OCI-LY1 (cell line): Measurements from ENCODE around the gene PDE4D.

Experiments
- H2AFZ ChIP-seq: fragments of 200-600 bp; sonication (generic), shearing (Covaris generic); 2 replicates; pipeline ENCODE4 v1.6.0; 2014; ENCODE audit warnings: antibody characterized with exemption, mild to moderate bottlenecking, low read length
- H3F3A ChIP-seq: fragments of 200-600 bp; sonication (generic), shearing (Covaris generic); 2 replicates; pipeline ENCODE4 v1.6.0; 2014; ENCODE audit warnings: mild to moderate bottlenecking, antibody characterized with exemption, low read length, moderate library complexity; ENCODE audit not compliant: insufficient read depth
- H3K27ac ChIP-seq: fragments of 200-600 bp; sonication (generic); 2 replicates; pipeline ENCODE4 v1.5.1; 2014; ENCODE audit warnings: low read length, mixed run types, mild to moderate bottlenecking, low read depth; ENCODE audit not compliant: poor library complexity, severe bottlenecking
- H3K27me3 ChIP-seq: fragments of 200-600 bp; sonication (generic); 2 replicates; pipeline ENCODE4 v1.6.0; 2014; ENCODE audit warnings: antibody characterized with exemption, mild to moderate bottlenecking, low read length, moderate library complexity; ENCODE audit not compliant: insufficient read depth
- H3K36me3 ChIP-seq: fragments of 200-600 bp; sonication (generic); 2 replicates; pipeline ENCODE4 v1.6.1; 2014; ENCODE audit warnings: mild to moderate bottlenecking, antibody characterized with exemption, low read length, moderate library complexity, mixed read lengths; ENCODE audit not compliant: insufficient read depth
- H3K4me1 ChIP-seq: fragments of 200-600 bp; sonication (generic); 2 replicates; pipeline ENCODE4 v1.5.1; 2014; ENCODE audit warnings: mild to moderate bottlenecking, low read length, moderate library complexity; ENCODE audit not compliant: insufficient read depth, severe bottlenecking
- H3K4me2 ChIP-seq: fragments of 200-600 bp; sonication (generic), shearing (Covaris generic); 2 replicates; pipeline ENCODE4 v1.6.1; 2014; ENCODE audit warnings: low read length
- H3K4me3 ChIP-seq: fragments of 200-600 bp; sonication (generic); 2 replicates; pipeline ENCODE4 v1.5.1; 2014; ENCODE audit warnings: low read length, low read depth, mild to moderate bottlenecking, mixed read lengths; ENCODE audit not compliant: poor library complexity, severe bottlenecking
- H3K79me2 ChIP-seq: fragments of 200-600 bp; shearing (Covaris generic); 2 replicates; pipeline ENCODE4 v1.6.1; 2016; ENCODE audit warnings: mixed run types, low read length, mixed read lengths; ENCODE audit not compliant: insufficient read depth
- H3K9ac ChIP-seq: fragments of 200-600 bp; sonication (generic), shearing (Covaris generic); 2 replicates; pipeline ENCODE4 v1.6.1; 2014; ENCODE audit warnings: mild to moderate bottlenecking, low read length, mixed read lengths
- H3K9me2 ChIP-seq: fragments of 200-600 bp; sonication (generic), shearing (Covaris generic); 2 replicates; pipeline ENCODE4 v1.6.1; 2014; ENCODE audit warnings: low read depth, mild to moderate bottlenecking, low read length, mixed read lengths
- H3K9me3 ChIP-seq: fragments of 200-600 bp; shearing (Covaris generic); 2 replicates; pipeline ENCODE4 v1.6.1; 2014; ENCODE audit warnings: low read length, mixed read lengths
- H4K20me1 ChIP-seq: fragments of 200-600 bp; sonication (generic), shearing (Covaris generic); 2 replicates; pipeline ENCODE4 v1.6.0; 2016; ENCODE audit warnings: mild to moderate bottlenecking, low read length; ENCODE audit not compliant: insufficient read depth
- CTCF ChIP-seq: fragments of 200-600 bp; sonication (generic), shearing (Covaris generic); IDR thresholded peaks from 2 replicates; pipeline ENCODE4 v1.5.1; 2017; ENCODE audit warnings: mild to moderate bottlenecking, antibody characterized with exemption, low read length, moderate library complexity, mixed read lengths
- EZH2 ChIP-seq: fragments of 200-600 bp; sonication (generic), shearing (Covaris generic); IDR thresholded peaks from 2 replicates; pipeline ENCODE4 v1.8.0; 2017; ENCODE audit warnings: borderline replicate concordance, mixed run types, mild to moderate bottlenecking, antibody characterized with exemption, low read length, moderate library complexity, mixed read lengths

Gene PDE4D

GRCh38 chr5:59483971-59484472, 409.5 kb downstream of the PDE4D start:
- no peaks in the 10 kb centered on the region for H4K20me1 ChIP-seq
- no peaks in the 10 kb centered on the region for H3F3A ChIP-seq
- no peaks in the 10 kb centered on the region for H3K27me3 ChIP-seq
- TF ChIP-seq CTCF (no peak), EZH2 (no peak)
- no peaks in the 10 kb centered on the region for H3K4me1 ChIP-seq
- no peak overlapping the region for H3K4me3 ChIP-seq
- H3K36me3 ChIP-seq: no peaks in the 10 kb centered on the region
- H3K9me2 ChIP-seq: no peaks in the 10 kb centered on the region
- no peak overlapping the region for H3K27ac ChIP-seq
- H2AFZ ChIP-seq: no peak overlapping the region
- H3K9ac ChIP-seq: no peak overlapping the region
- no peaks in the 10 kb centered on the region for H3K79me2 ChIP-seq
- H3K9me3 ChIP-seq: no peaks in the 10 kb centered on the region
- no peak overlapping the region for H3K4me2 ChIP-seq

GRCh38 chr5:59479086-59479485, 414.4 kb downstream of the PDE4D start:
- no peaks in the 10 kb centered on the region for H3K9me2 ChIP-seq
- no peaks in the 10 kb centered on the region for H3K4me1 ChIP-seq
- no peak overlapping the region for H3K27ac ChIP-seq
- H3K9me3 ChIP-seq: no peaks in the 10 kb centered on the region
- H3K4me3 ChIP-seq: no peak overlapping the region
- H3F3A ChIP-seq: no peaks in the 10 kb centered on the region
- no peaks in the 10 kb centered on the region for H3K79me2 ChIP-seq
- no peaks in the 10 kb centered on the region for H3K27me3 ChIP-seq
- H3K4me2 ChIP-seq: no peak overlapping the region
- TF ChIP-seq EZH2 (no peak), CTCF (no peak)
- H3K9ac ChIP-seq: no peak overlapping the region
- H3K36me3 ChIP-seq: no peaks in the 10 kb centered on the region
- H2AFZ ChIP-seq: no peak overlapping the region
- H4K20me1 ChIP-seq: no peaks in the 10 kb centered on the region

GRCh38 chr5:59474324-59474723, 419.2 kb downstream of the PDE4D start:
- no peaks in the 10 kb centered on the region for H3F3A ChIP-seq
- no peak overlapping the region for H3K4me2 ChIP-seq
- H3K9me3 ChIP-seq: no peaks in the 10 kb centered on the region
- no peaks in the 10 kb centered on the region for H3K79me2 ChIP-seq
- no peaks in the 10 kb centered on the region for H4K20me1 ChIP-seq
- H3K27me3 ChIP-seq: no peaks in the 10 kb centered on the region
- H3K9me2 ChIP-seq: no peaks in the 10 kb centered on the region
- H2AFZ ChIP-seq: no peak overlapping the region
- H3K9ac ChIP-seq: no peak overlapping the region
- H3K36me3 ChIP-seq: no peaks in the 10 kb centered on the region
- H3K4me1 ChIP-seq: no peaks in the 10 kb centered on the region
- H3K4me3 ChIP-seq: no peak overlapping the region
- TF ChIP-seq EZH2 (no peak), CTCF (no peak)
- H3K27ac ChIP-seq: no peak overlapping the region
